Measurements from ENCODE around the gene RPL19.

GRCh38 chr17:39212841-39213480 lies 12.9 kb downstream of the RPL19 start:
- TF ChIP-seq CTCF (conservative IDR thresholded peaks at IDR 0.05; ENCODE audit: low read length) (no peak), EZH2phosphoT487 (IDR thresholded peaks at IDR 0.05; ENCODE audit: borderline replicate concordance, low read depth, low read length) (no peak)
